ENCODE measurements around the gene ECEL1. TPM values are rescaled to one million over a fixed set of nuclear protein-coding genes. Genes with fewer than 3 reads are reported as not detected.

The ECEL1 gene
- total and polyA plus RNA-seq, 7 donors: 0.16 to 6.1 (median 0.71) TPM; not detected in 2

- intact Hi-C loops (cut with DNase I): loop anchor here (5.0 kb wide), 1 partner anchor 530 kb away; no protein-coding TSS in a partner anchor
- no peak for TF ChIP-seq CTCF (IDR thresholded peaks at IDR 0.05)
- no peak for TF ChIP-seq EP300 (IDR thresholded peaks at IDR 0.05)
- TF ChIP-seq POLR2AphosphoS5 (IDR thresholded peaks at IDR 0.05): no peak
- no peak for TF ChIP-seq POLR2A (IDR thresholded peaks at IDR 0.05)
- H3K27ac ChIP-seq: no peak overlapping the region
- no peak overlapping the region for H3K4me3 ChIP-seq
- no peaks in the 10 kb centered on the region for H3K36me3 ChIP-seq
- WGBS, 2 donors: 81 to 89% methylated on average over 12 of the region's 12 CpGs
- peaks cover 0 to 3% (median 0%) of the 10 kb centered on the region in 4 donors for H3K4me1 ChIP-seq
- no peaks in the 10 kb centered on the region for H3K27me3 ChIP-seq
- DNase-seq: no peak
- H3K9me3 ChIP-seq: no peaks in the 10 kb centered on the region
Observed at GRCh38 chr2:232437195-232437571, 50.5 kb downstream of the ECEL1 start.

- no peak overlapping the region for H3K27ac ChIP-seq
- peaks cover 0 to 3% (median 0%) of the 10 kb centered on the region in 4 donors for H3K4me1 ChIP-seq
- H3K36me3 ChIP-seq: no peaks in the 10 kb centered on the region
- no peaks in the 10 kb centered on the region for H3K9me3 ChIP-seq
- H3K27me3 ChIP-seq: no peaks in the 10 kb centered on the region
- DNase-seq: no peak
- intact Hi-C loops (cut with DNase I): loop anchor here (5.0 kb wide), 1 partner anchor 529 kb away; no protein-coding TSS in a partner anchor
- WGBS, 2 donors: 88 to 90% methylated on average over 15 of the region's 15 CpGs
- no peak overlapping the region for H3K4me3 ChIP-seq
- no peak for TF ChIP-seq EP300 (IDR thresholded peaks at IDR 0.05)
- TF ChIP-seq POLR2AphosphoS5 (IDR thresholded peaks at IDR 0.05): no peak
- no peak for TF ChIP-seq CTCF (IDR thresholded peaks at IDR 0.05)
- no peak for TF ChIP-seq POLR2A (IDR thresholded peaks at IDR 0.05)
Observed at GRCh38 chr2:232436381-232437194, 51.0 kb downstream of the ECEL1 start.

GRCh38 chr2:232435805-232436204 lies 51.8 kb downstream of the ECEL1 start:
- no peak overlapping the region for H3K27ac ChIP-seq
- DNase-seq: no peak
- TF ChIP-seq POLR2AphosphoS5 (IDR thresholded peaks at IDR 0.05) (no peak), POLR2A (IDR thresholded peaks at IDR 0.05) (no peak), EP300 (IDR thresholded peaks at IDR 0.05) (no peak), CTCF (IDR thresholded peaks at IDR 0.05) (no peak)
- no peaks in the 10 kb centered on the region for H3K27me3 ChIP-seq
- H3K4me1 ChIP-seq: peaks cover 0 to 3% (median 0%) of the 10 kb centered on the region in 4 donors
- intact Hi-C loops (cut with DNase I): loop anchor here (5.0 kb wide), 1 partner anchor 529 kb away; no protein-coding TSS in a partner anchor
- no peaks in the 10 kb centered on the region for H3K36me3 ChIP-seq
- H3K9me3 ChIP-seq: no peaks in the 10 kb centered on the region
- no peak overlapping the region for H3K4me3 ChIP-seq
- WGBS, 2 donors: 81 to 90% methylated on average over 7 of the region's 7 CpGs

DNA sequence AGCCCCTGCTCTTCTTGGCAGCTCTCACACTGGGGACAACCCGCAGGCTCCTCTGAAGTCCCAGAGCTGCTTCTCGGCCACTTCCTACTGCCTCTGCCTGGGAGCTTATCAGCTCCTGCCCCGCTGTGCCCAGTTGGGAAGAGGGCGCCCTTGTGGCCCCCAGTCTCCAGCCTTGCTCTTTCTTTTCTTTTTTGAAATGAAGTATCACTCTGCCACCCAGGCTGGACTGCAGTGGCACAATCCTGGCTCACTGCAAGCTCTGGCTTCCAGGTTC lies 52.3 kb downstream of the ECEL1 start:
- H3K4me1 ChIP-seq: peaks cover 0 to under 1% (median 0%) of the 10 kb centered on the region in 4 donors
- H3K9me3 ChIP-seq: no peaks in the 10 kb centered on the region
- no peak overlapping the region for H3K27ac ChIP-seq
- TF ChIP-seq EP300 (IDR thresholded peaks at IDR 0.05) (no peak), POLR2AphosphoS5 (IDR thresholded peaks at IDR 0.05) (no peak), CTCF (IDR thresholded peaks at IDR 0.05) (no peak), POLR2A (IDR thresholded peaks at IDR 0.05) (no peak)
- WGBS, 2 donors: 89 to 90% methylated on average over 4 of the region's 4 CpGs
- no peak for DNase-seq
- H3K36me3 ChIP-seq: no peaks in the 10 kb centered on the region
- H3K27me3 ChIP-seq: no peaks in the 10 kb centered on the region
- no peak overlapping the region for H3K4me3 ChIP-seq
- intact Hi-C loops (cut with DNase I): loop anchor here (5.0 kb wide), 1 partner anchor 528 kb away; no protein-coding TSS in a partner anchor
